KMS-11 (cell line): ENCODE data around the gene TRPM2.

Experiments used
- H2AFZ ChIP-seq: fragments of 200-600 bp; sonication (generic); 2 replicates; pipeline ENCODE4 v1.6.1; 2016; ENCODE audit warnings: antibody characterized with exemption, mixed run types, low read depth
- H3K27ac ChIP-seq: fragments of 200-600 bp; sonication (generic); 2 replicates; pipeline ENCODE4 v1.6.1; 2016; ENCODE audit warnings: mild to moderate bottlenecking, mixed run types
- H3K27me3 ChIP-seq: fragments of 200-600 bp; sonication (generic); 2 replicates; pipeline ENCODE4 v1.6.1; 2017; ENCODE audit warnings: mild to moderate bottlenecking, low read depth, mixed run types, moderate library complexity; ENCODE audit not compliant: insufficient read depth
- H3K36me3 ChIP-seq: fragments of 200-600 bp; sonication (generic); 2 replicates; pipeline ENCODE4 v1.6.1; 2017; ENCODE audit warnings: mild to moderate bottlenecking, mixed run types; ENCODE audit not compliant: insufficient read depth
- H3K4me1 ChIP-seq: fragments of 200-600 bp; sonication (generic); 2 replicates; pipeline ENCODE4 v1.6.1; 2016; ENCODE audit warnings: mild to moderate bottlenecking, low read depth, mixed run types; ENCODE audit not compliant: poor library complexity, severe bottlenecking
- H3K4me2 ChIP-seq: fragments of 200-600 bp; sonication (generic); 2 replicates; pipeline ENCODE4 v1.7.0; 2016; ENCODE audit warnings: mild to moderate bottlenecking, mixed run types
- H3K4me3 ChIP-seq: fragments of 200-600 bp; sonication (generic); IDR thresholded peaks from 2 replicates; pipeline ENCODE4 v1.6.1; 2017; ENCODE audit warnings: low read depth, low read length, mixed read lengths; ENCODE audit not compliant: insufficient read depth
- H3K79me2 ChIP-seq: fragments of 200-600 bp; sonication (generic); 2 replicates; pipeline ENCODE4 v1.6.1; 2016; ENCODE audit warnings: low read depth, mixed run types; ENCODE audit not compliant: insufficient read depth
- H3K9ac ChIP-seq: fragments of 200-600 bp; sonication (generic); 2 replicates; pipeline ENCODE4 v1.6.1; 2016; ENCODE audit warnings: mild to moderate bottlenecking, mixed run types
- H4K20me1 ChIP-seq: fragments of 200-600 bp; sonication (generic); 2 replicates; pipeline ENCODE4 v1.6.1; 2016; ENCODE audit warnings: mild to moderate bottlenecking, mixed run types; ENCODE audit not compliant: insufficient read depth
- CTCF ChIP-seq: fragments of 200-600 bp; sonication (generic); conservative IDR thresholded peaks from 2 replicates; pipeline ENCODE4 v1.6.1; 2017; ENCODE audit warnings: low read depth, mild to moderate bottlenecking, antibody characterized with exemption, low read length, moderate library complexity, mixed read lengths

Gene TRPM2

GRCh38 chr21:44428281-44428960 is 75.0 kb downstream of the TRPM2 start:
- H3K4me1 ChIP-seq, result no peaks in the 10 kb centered on the region
- H3K27ac ChIP-seq, result no peak overlapping the region
- no peak overlapping the region for H3K9ac ChIP-seq
- TF ChIP-seq CTCF, result no peak
- no peak overlapping the region for H3K4me3 ChIP-seq
- H3K27me3 ChIP-seq, result peaks cover 29% of the 10 kb centered on the region; the same call in 1 of the 2 replicates
- no peaks in the 10 kb centered on the region for H4K20me1 ChIP-seq
- no peak overlapping the region for H3K4me2 ChIP-seq
- no peaks in the 10 kb centered on the region for H3K36me3 ChIP-seq
- no peak overlapping the region for H2AFZ ChIP-seq
- no peaks in the 10 kb centered on the region for H3K79me2 ChIP-seq

GRCh38 chr21:44429894-44430293 is 76.5 kb downstream of the TRPM2 start:
- no peaks in the 10 kb centered on the region for H3K79me2 ChIP-seq
- no peaks in the 10 kb centered on the region for H4K20me1 ChIP-seq
- no peaks in the 10 kb centered on the region for H3K4me1 ChIP-seq
- H3K4me2 ChIP-seq, result no peak overlapping the region
- H3K27ac ChIP-seq, result no peak overlapping the region
- no peak for TF ChIP-seq CTCF
- H3K36me3 ChIP-seq, result no peaks in the 10 kb centered on the region
- no peak overlapping the region for H3K9ac ChIP-seq
- peaks cover 19% of the 10 kb centered on the region; the same call in 1 of the 2 replicates for H3K27me3 ChIP-seq
- H3K4me3 ChIP-seq, result no peak overlapping the region
- H2AFZ ChIP-seq, result no peak overlapping the region

- no peak overlapping the region for H3K27ac ChIP-seq
- no peaks in the 10 kb centered on the region for H3K36me3 ChIP-seq
- no peak for TF ChIP-seq CTCF
- H3K4me1 ChIP-seq, result no peaks in the 10 kb centered on the region
- H3K4me2 ChIP-seq, result no peak overlapping the region
- H3K79me2 ChIP-seq, result no peaks in the 10 kb centered on the region
- H4K20me1 ChIP-seq, result no peaks in the 10 kb centered on the region
- H3K4me3 ChIP-seq, result no peak overlapping the region
- peaks cover 16% of the 10 kb centered on the region; the same call in 1 of the 2 replicates for H3K27me3 ChIP-seq
- no peak overlapping the region for H3K9ac ChIP-seq
- no peak overlapping the region for H2AFZ ChIP-seq
Measured at GRCh38 chr21:44431300-44431699, 77.9 kb downstream of the TRPM2 start.

GRCh38 chr21:44432841-44433790 is 79.7 kb downstream of the TRPM2 start:
- H3K36me3 ChIP-seq, result no peaks in the 10 kb centered on the region
- H3K4me1 ChIP-seq, result no peaks in the 10 kb centered on the region
- H2AFZ ChIP-seq, result no peak overlapping the region
- peaks cover 29% of the 10 kb centered on the region for H3K27me3 ChIP-seq
- H4K20me1 ChIP-seq, result no peaks in the 10 kb centered on the region
- no peak overlapping the region for H3K27ac ChIP-seq
- no peak for TF ChIP-seq CTCF
- no peak overlapping the region for H3K4me3 ChIP-seq
- H3K9ac ChIP-seq, result no peak overlapping the region
- no peak overlapping the region for H3K4me2 ChIP-seq
- H3K79me2 ChIP-seq, result no peaks in the 10 kb centered on the region
